Measurements from ENCODE around the gene MAD1L1. TPM values are rescaled to one million over a fixed set of nuclear protein-coding genes. Genes with fewer than 3 reads are reported as not detected.

The MAD1L1 gene
- total RNA-seq, 4 donors from 2014 or later, result 22.3 to 56.6 (median 35.0) TPM

- Histone ChIP-seq H3K4me3 (no peak overlapping the region), H3K27ac (no peak overlapping the region), H3K36me3 (peaks cover 0 to 58% of the 10 kb centered on the region in 2 donors), H3K9me3 (no peaks in the 10 kb centered on the region), H3K4me1 (no peaks in the 10 kb centered on the region), H3K27me3 (no peaks in the 10 kb centered on the region)
- 93 to 100% methylated on average over 2 to 10 of the region's 44 CpGs for WGBS, 2 donors (ENCODE audit: low coverage in 1 of 2)
- no peak for ATAC-seq
- TF ChIP-seq EP300 (IDR thresholded peaks at IDR 0.05) (no peak), CTCF (IDR thresholded peaks at IDR 0.05) (no peak), POLR2A (IDR thresholded peaks at IDR 0.05) (no peak), POLR2AphosphoS5 (IDR thresholded peaks at IDR 0.05) (no peak)
Measured at GRCh38 chr7:2256306-2257045, 23.7 kb upstream of the MAD1L1 start.

- Histone ChIP-seq H3K4me3 (no peak overlapping the region), H3K27ac (no peak overlapping the region), H3K36me3 (peaks cover 0 to 53% of the 10 kb centered on the region in 2 donors), H3K9me3 (no peaks in the 10 kb centered on the region), H3K27me3 (no peaks in the 10 kb centered on the region), H3K4me1 (no peaks in the 10 kb centered on the region)
- TF ChIP-seq CTCF (IDR thresholded peaks at IDR 0.05), result no peak
- TF ChIP-seq POLR2AphosphoS5 (IDR thresholded peaks at IDR 0.05), result no peak
- no peak for TF ChIP-seq EP300 (IDR thresholded peaks at IDR 0.05)
- no peak for TF ChIP-seq POLR2A (IDR thresholded peaks at IDR 0.05)
- 75 to 100% methylated on average over 2 of the region's 33 CpGs for WGBS, 2 donors (ENCODE audit: low coverage in 1 of 2)
- ATAC-seq, result no peak
Measured at GRCh38 chr7:2255145-2256139, 22.7 kb upstream of the MAD1L1 start.

GRCh38 chr7:2254429-2255144 is 21.8 kb upstream of the MAD1L1 start:
- H3K9me3 ChIP-seq, result no peaks in the 10 kb centered on the region
- no peak overlapping the region for H3K4me3 ChIP-seq
- H3K27ac ChIP-seq, result no peak overlapping the region
- 80% methylated on average over 1 of the region's 31 CpGs; no CpG with 5 or more reads in 1 of the 2 donors for WGBS, 2 donors (ENCODE audit: low coverage in 1 of 2)
- no peak for ATAC-seq
- H3K27me3 ChIP-seq, result no peaks in the 10 kb centered on the region
- H3K36me3 ChIP-seq, result peaks cover 0 to 51% of the 10 kb centered on the region in 2 donors
- no peak for TF ChIP-seq POLR2A (IDR thresholded peaks at IDR 0.05)
- TF ChIP-seq CTCF (IDR thresholded peaks at IDR 0.05), result no peak
- no peak for TF ChIP-seq POLR2AphosphoS5 (IDR thresholded peaks at IDR 0.05)
- TF ChIP-seq EP300 (IDR thresholded peaks at IDR 0.05), result no peak
- H3K4me1 ChIP-seq, result peaks cover 0 to 2% (median 0%) of the 10 kb centered on the region in 3 donors

GRCh38 chr7:2253525-2254244 is 20.9 kb upstream of the MAD1L1 start:
- WGBS, 2 donors (ENCODE audit: low coverage in 1 of 2), result 87 to 95% methylated on average over 3 to 4 of the region's 32 CpGs
- Histone ChIP-seq H3K4me3 (no peak overlapping the region), H3K27ac (no peak overlapping the region), H3K9me3 (no peaks in the 10 kb centered on the region), H3K4me1 (peaks cover 0 to 9% (median 0%) of the 10 kb centered on the region in 3 donors), H3K27me3 (no peaks in the 10 kb centered on the region), H3K36me3 (peaks cover 0 to 51% of the 10 kb centered on the region in 2 donors)
- TF ChIP-seq POLR2A (IDR thresholded peaks at IDR 0.05) (no peak), POLR2AphosphoS5 (IDR thresholded peaks at IDR 0.05) (no peak), CTCF (IDR thresholded peaks at IDR 0.05) (no peak), EP300 (IDR thresholded peaks at IDR 0.05) (no peak)
- no peak for ATAC-seq
